Activated naive CD8-positive, alpha-beta T cell treated with anti-CD3 and anti-CD28 coated beads, Interleukin-2, amount 50 U/mL, for 24 hours (primary cell): ENCODE measurements around the gene WNT7A.
A peak's percentile ranks its signal among the peaks of the same experiment; 100 is the strongest.
"Not testable (repeated sequence)": the region's sequence is repeated elsewhere in the genome, so short reads cannot be mapped to it uniquely, and the experiment has no call there.

Source experiments
- ATAC-seq: fragments of 150-1000 bp; cut with Tn5 transposase; one replicate; pipeline ENCODE4 v1.10.0; 2021
- DNase-seq: peaks from one replicate; pipeline ENCODE4 v3.0.0; 2021
- H3K27ac Mint-ChIP-seq: one replicate; pipeline ENCODE4 v1.8.0; 2021; ENCODE audit warnings: mild to moderate bottlenecking, mixed read lengths
- H3K27me3 Mint-ChIP-seq: one replicate; pipeline ENCODE4 v1.8.0; 2021; ENCODE audit warnings: mixed read lengths
- H3K36me3 Mint-ChIP-seq: one replicate; pipeline ENCODE4 v1.8.0; 2021; ENCODE audit warnings: low read depth, mixed read lengths
- H3K4me1 Mint-ChIP-seq: one replicate; pipeline ENCODE4 v1.8.0; 2021; ENCODE audit warnings: mixed read lengths
- H3K4me3 Mint-ChIP-seq: one replicate; pipeline ENCODE4 v1.8.0; 2021; ENCODE audit warnings: mild to moderate bottlenecking, moderate library complexity, mixed read lengths
- H3K9me3 Mint-ChIP-seq: one replicate; pipeline ENCODE4 v1.8.0; 2021; ENCODE audit warnings: mixed read lengths

The WNT7A gene

GRCh38 chr3:13863382-13863952 is 16.4 kb downstream of the WNT7A start:
- H3K27me3 Mint-ChIP-seq: peaks cover 2% of the 10 kb centered on the region
- H3K4me1 Mint-ChIP-seq: peaks cover 30% of the 10 kb centered on the region
- DNase-seq (no peak), ATAC-seq (no peak)
- no peaks in the 10 kb centered on the region for H3K9me3 Mint-ChIP-seq
- no peak overlapping the region for H3K4me3 Mint-ChIP-seq
- H3K27ac Mint-ChIP-seq: no peak overlapping the region
- H3K36me3 Mint-ChIP-seq: no peaks in the 10 kb centered on the region

DNA sequence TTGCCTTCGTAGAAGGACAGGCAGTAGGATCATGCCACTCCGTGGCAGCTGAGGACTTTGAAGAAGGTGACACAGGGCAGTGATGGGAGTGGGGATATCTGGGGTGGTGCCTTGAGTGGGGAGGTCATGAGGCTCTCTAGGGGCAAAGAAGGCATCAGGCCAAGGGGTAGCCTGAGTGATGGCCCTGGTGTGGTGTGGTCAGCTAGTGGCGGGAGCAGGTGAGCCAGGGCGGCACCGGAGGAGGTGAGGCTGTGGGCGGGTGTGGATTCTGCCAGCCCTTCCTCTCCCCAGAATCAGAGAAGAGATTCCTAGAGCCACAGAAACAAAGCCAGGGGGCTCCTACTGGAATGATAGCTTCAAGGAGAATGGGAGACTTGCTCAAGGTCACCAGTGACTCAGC is 18.4 kb downstream of the WNT7A start:
- H3K9me3 Mint-ChIP-seq: no peaks in the 10 kb centered on the region
- no peak for ATAC-seq
- H3K4me1 Mint-ChIP-seq: peaks cover 14% of the 10 kb centered on the region
- H3K27me3 Mint-ChIP-seq: no peaks in the 10 kb centered on the region
- H3K36me3 Mint-ChIP-seq: no peaks in the 10 kb centered on the region
- no peak for DNase-seq
- H3K27ac Mint-ChIP-seq: no peak overlapping the region
- no peak overlapping the region for H3K4me3 Mint-ChIP-seq

DNA sequence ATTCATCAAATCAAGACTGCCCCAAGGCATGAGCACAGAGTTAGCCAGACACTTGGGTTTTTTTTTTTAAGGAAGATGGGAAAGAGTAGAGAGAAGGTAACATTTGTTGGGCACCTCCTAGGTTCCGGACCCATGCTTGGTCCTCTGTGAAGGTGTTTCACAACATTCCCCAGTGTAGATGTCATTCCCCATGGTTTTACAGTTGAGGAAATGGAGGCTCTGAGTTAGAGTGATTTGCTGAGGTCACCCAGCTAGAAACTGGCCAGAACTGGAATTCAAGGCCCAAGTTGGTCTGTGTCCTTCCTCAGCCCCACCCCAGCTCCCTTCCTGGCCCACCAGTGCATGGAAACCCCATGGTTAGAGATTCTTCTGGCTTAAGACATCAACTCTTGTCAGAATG is 19.9 kb downstream of the WNT7A start:
- no peak overlapping the region for H3K4me3 Mint-ChIP-seq
- H3K4me1 Mint-ChIP-seq: peaks cover under 1% of the 10 kb centered on the region
- ATAC-seq (no peak), DNase-seq (no peak)
- no peaks in the 10 kb centered on the region for H3K9me3 Mint-ChIP-seq
- H3K36me3 Mint-ChIP-seq: no peaks in the 10 kb centered on the region
- H3K27me3 Mint-ChIP-seq: no peaks in the 10 kb centered on the region
- H3K27ac Mint-ChIP-seq: no peak overlapping the region

DNA sequence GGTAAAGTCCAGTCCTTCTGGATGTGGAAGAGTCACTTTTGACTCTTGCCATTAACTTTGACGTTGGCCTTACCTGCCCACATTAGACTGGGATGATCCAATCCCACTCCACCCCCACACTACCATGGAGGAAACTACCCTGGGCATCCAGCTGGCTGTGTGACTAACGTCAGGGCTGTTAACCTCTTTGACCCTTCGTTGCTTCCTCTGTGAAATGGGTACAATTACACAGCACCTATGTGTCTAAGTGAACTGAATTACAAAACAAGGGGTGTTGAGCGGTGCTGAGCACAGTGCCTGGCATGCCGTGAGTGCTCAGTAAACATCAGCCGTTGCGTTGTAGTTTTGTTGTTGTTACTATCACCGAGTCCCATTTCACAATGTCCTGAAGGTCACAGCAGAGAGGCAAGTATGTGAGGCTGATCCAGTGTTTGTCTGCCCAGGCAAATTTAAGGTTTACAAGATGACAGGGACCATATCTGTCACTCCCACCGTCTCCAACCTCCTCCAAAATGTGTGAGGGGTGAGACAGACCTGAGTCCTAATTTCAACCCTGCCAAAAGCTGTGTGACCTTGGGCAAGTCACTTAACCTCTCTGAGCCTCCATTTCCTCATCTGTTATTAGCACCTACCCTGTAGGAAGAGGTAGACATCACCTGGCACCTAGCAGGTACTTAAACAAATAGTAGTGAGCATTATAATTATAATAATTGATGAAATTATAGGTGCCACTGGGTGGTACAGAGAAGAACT is 20.9 kb downstream of the WNT7A start:
- no peak overlapping the region for H3K27ac Mint-ChIP-seq
- no peaks in the 10 kb centered on the region for H3K27me3 Mint-ChIP-seq
- no peak overlapping the region for H3K4me3 Mint-ChIP-seq
- H3K36me3 Mint-ChIP-seq: no peaks in the 10 kb centered on the region
- no peaks in the 10 kb centered on the region for H3K4me1 Mint-ChIP-seq
- H3K9me3 Mint-ChIP-seq: no peaks in the 10 kb centered on the region
- no peak for DNase-seq
- no peak for ATAC-seq

GRCh38 chr3:13857702-13858380 is 22.0 kb downstream of the WNT7A start:
- Mint-ChIP-seq H3K4me3 (no peak overlapping the region), H3K9me3 (no peaks in the 10 kb centered on the region), H3K27ac (no peak overlapping the region), H3K27me3 (no peaks in the 10 kb centered on the region), H3K4me1 (peaks cover 8% of the 10 kb centered on the region), H3K36me3 (no peaks in the 10 kb centered on the region)
- ATAC-seq: no peak
- DNase-seq: no peak

- H3K9me3 Mint-ChIP-seq, ATAC-seq, H3K27ac Mint-ChIP-seq, H3K4me3 Mint-ChIP-seq, H3K36me3 Mint-ChIP-seq, DNase-seq, H3K27me3 Mint-ChIP-seq: not testable (repeated sequence)
- H3K4me1 Mint-ChIP-seq: peaks cover 14% of the 10 kb centered on the region
These were observed 23.2 kb downstream of the WNT7A start for GRCh38 chr3:13856628-13857027.

GRCh38 chr3:13856006-13856405 is 23.9 kb downstream of the WNT7A start:
- no peak overlapping the region for H3K27ac Mint-ChIP-seq
- H3K4me1 Mint-ChIP-seq: peaks cover 19% of the 10 kb centered on the region
- no peaks in the 10 kb centered on the region for H3K27me3 Mint-ChIP-seq
- H3K36me3 Mint-ChIP-seq: no peaks in the 10 kb centered on the region
- ATAC-seq (no peak), DNase-seq (no peak)
- no peak overlapping the region for H3K4me3 Mint-ChIP-seq
- H3K9me3 Mint-ChIP-seq: no peaks in the 10 kb centered on the region

- H3K36me3 Mint-ChIP-seq: no peaks in the 10 kb centered on the region
- no peaks in the 10 kb centered on the region for H3K9me3 Mint-ChIP-seq
- no peak for DNase-seq
- H3K27ac Mint-ChIP-seq: no peak overlapping the region
- no peak for ATAC-seq
- H3K27me3 Mint-ChIP-seq: no peaks in the 10 kb centered on the region
- H3K4me3 Mint-ChIP-seq: no peak overlapping the region
- peaks cover 19% of the 10 kb centered on the region for H3K4me1 Mint-ChIP-seq
These were observed 25.4 kb downstream of the WNT7A start for GRCh38 chr3:13854492-13854891.

GRCh38 chr3:13853978-13854296 is 25.9 kb downstream of the WNT7A start:
- Mint-ChIP-seq H3K27me3 (no peaks in the 10 kb centered on the region), H3K4me1 (peaks cover 19% of the 10 kb centered on the region), H3K9me3 (no peaks in the 10 kb centered on the region), H3K36me3 (no peaks in the 10 kb centered on the region), H3K4me3 (no peak overlapping the region), H3K27ac (no peak overlapping the region)
- ATAC-seq (no peak), DNase-seq (no peak)

DNA sequence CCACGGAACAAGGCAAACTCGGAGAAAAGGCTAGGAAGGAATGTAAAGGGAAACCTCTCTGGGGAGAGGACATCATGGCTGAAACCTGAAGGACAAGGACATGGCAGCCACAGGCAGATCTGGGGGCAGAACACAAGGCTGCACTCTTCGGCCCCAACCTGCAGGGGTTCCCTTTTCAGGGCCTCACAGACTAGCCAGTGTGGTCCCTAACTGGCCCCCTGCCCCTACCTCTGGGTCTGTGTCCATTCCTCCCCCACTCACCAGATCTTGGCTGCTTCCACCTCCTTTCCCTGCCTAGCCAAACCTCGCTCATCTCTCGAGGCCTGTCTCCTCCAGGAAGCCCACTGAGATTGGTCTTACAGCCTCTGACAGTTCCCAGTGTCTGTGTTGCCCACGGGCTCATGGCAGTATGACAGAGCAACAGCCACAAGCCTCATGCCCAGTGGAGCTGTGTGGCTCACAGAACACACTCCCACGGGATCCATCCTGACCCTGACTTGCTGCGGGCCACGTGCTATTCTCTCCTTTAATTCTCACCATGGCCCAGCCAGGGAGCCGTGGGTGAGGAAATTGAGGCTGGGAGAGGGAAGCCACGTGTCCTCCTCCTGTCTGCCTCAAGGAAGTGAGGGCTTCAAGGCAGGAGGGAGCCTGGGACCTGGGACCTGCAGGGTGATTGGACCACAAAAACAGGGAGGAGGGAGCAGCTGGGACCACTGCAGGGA is 26.5 kb downstream of the WNT7A start:
- Mint-ChIP-seq H3K4me1 (peaks cover 19% of the 10 kb centered on the region), H3K36me3 (no peaks in the 10 kb centered on the region), H3K27ac (no peak overlapping the region), H3K27me3 (no peaks in the 10 kb centered on the region), H3K9me3 (no peaks in the 10 kb centered on the region), H3K4me3 (no peak overlapping the region)
- ATAC-seq (no peak), DNase-seq (no peak)

DNA sequence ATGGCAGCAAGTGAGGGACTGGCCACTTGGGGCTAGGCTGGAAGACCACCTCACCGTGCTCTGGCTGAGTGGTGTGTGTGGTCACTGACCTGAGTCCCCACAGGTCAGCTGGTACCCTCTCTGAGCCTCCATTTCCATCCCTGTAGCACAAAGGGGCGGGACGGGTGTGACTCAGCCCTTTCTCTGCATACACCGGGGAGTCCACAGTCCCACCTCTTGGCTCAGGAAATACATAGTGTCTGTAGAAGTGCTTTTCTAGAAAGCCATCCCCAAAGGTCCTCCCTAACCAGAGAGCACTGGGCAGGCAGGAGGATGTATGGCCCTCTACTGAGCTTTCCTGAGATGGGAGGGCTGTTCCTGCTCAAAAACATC is 27.2 kb downstream of the WNT7A start:
- no peak overlapping the region for H3K4me3 Mint-ChIP-seq
- peaks cover 19% of the 10 kb centered on the region for H3K4me1 Mint-ChIP-seq
- H3K36me3 Mint-ChIP-seq: no peaks in the 10 kb centered on the region
- DNase-seq (peak; percentile 25), ATAC-seq (peak; percentile 40)
- H3K9me3 Mint-ChIP-seq: no peaks in the 10 kb centered on the region
- H3K27ac Mint-ChIP-seq: no peak overlapping the region
- no peaks in the 10 kb centered on the region for H3K27me3 Mint-ChIP-seq

DNA sequence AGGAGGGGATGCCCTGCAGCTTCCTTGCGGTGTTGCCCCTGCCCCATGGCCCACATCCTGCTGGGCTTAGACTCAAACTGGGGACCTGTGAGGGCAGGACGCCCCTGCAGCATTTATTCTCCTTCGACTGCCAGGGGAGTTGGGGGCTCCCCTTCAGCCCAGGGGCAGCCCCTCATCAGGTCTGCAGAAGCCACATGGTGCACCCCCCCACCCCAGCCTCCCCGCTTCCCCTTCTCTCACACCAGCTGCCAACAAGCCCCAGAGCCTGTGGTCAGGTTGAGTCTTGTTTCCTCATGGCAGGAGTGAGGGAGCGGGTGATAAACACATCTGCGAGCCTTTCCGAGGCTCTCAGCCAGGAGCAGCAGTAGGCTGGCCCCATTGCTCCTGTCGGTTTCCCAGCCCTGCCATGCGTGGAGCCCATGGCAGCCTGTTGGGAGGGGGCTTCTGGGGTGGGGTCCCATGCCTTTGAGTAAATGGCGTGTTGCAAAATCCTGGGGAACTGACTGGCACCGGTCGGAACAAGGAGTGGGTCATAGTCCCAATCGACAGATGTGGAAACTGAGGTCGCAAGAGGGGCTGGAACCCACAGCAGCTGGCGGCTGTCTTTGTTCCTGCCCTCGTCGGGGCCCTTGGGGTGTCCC is 27.8 kb downstream of the WNT7A start:
- DNase-seq: peak; percentile 18
- H3K27ac Mint-ChIP-seq: no peak overlapping the region
- no peak for ATAC-seq
- no peaks in the 10 kb centered on the region for H3K27me3 Mint-ChIP-seq
- H3K4me1 Mint-ChIP-seq: peaks cover 19% of the 10 kb centered on the region
- H3K4me3 Mint-ChIP-seq: no peak overlapping the region
- no peaks in the 10 kb centered on the region for H3K36me3 Mint-ChIP-seq
- H3K9me3 Mint-ChIP-seq: no peaks in the 10 kb centered on the region

DNA sequence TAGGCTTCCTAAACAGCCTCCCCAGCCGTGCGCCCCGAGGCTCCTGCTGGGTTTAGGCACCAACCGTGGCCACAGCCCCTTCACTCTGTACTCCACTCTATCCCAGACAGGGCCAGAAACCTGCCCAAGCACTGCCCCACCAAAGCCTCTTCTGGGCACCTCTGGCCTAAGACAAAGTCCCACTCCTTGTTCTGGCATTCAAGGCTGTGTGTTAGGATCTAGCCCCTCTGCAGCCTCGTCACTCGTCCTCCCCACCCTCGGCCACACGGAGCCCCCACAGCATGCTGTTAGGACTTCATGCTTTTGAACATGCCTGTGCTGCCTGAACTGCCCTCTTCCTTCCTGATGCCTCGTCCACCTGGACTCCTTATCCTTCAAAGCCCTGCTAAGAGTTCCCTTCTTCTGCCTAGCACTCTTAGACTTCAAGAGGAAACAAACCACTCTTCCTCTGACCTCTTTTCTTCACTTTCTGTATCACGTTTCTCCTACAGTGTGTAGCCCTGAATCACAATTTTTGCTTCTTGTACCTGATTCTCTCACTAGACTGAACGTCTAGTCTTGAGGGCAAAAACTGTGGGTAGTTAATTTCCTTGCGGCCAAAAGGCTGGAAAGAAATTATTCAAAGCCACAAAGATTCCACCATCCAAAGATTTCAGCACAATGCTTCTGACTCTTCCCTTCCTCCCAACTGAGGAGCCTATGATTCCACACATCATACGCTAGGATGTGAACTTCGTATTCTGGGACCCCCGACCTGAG is 28.6 kb downstream of the WNT7A start:
- Mint-ChIP-seq H3K27me3 (no peaks in the 10 kb centered on the region), H3K27ac (no peak overlapping the region), H3K4me1 (peaks cover 19% of the 10 kb centered on the region), H3K9me3 (no peaks in the 10 kb centered on the region), H3K4me3 (no peak overlapping the region), H3K36me3 (no peaks in the 10 kb centered on the region)
- DNase-seq (no peak), ATAC-seq (no peak)
